ENCODE data around the gene INMT. TPM values are rescaled to one million over a fixed set of nuclear protein-coding genes. Genes with fewer than 3 reads are reported as not detected.

INMT gene
- total and polyA plus RNA-seq, 2 of the 8 experiments (the other 6 are each of a cell fraction or from before 2014, with no cell fraction given): 0.60 to 0.94 TPM

DNA sequence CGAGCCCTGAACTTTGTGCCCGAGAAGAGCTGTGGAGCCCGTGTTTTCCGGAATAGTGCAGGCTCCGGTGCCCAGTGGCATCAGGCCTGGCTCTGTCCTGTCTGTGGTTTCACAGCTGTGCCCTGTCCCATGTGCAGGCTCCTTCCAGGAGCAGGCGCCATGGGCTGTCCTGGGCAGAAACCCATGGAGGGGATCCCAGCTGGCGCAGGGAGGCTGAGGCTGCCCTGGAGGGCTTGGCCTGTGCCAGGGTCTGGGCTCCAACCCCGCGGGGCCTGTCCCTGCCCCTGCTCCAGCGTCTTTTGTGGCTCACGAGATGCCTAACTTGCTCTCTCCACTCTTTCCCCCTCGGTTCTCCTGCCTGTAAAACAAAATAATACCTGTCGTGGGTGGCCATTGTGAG, 46.3 kb upstream of the INMT start:
- no peak overlapping the region for H2BK20ac ChIP-seq (ENCODE audit: low read length)
- ChIA-PET POLR2A (ENCODE audit: partially characterized antibody) (no interaction called here), CTCF (ENCODE audit: partially characterized antibody) (interaction anchor here (0.6 to 9.9 kb wide), 8 partner anchors 8 to 40 kb away, joined by 3 to 162 read pairs (median 4); partner anchors contain the start of gene CRHR2)
- no peak overlapping the region for H2AFZ ChIP-seq (ENCODE audit: low read length)
- H3K4me3 ChIP-seq (ENCODE audit: extremely low read depth in 1 of 4, insufficient read depth in 2 of 4, low read depth in 3 of 4, low read length in 4 of 4): no peak overlapping the region
- H3K23me2 ChIP-seq (ENCODE audit: low read depth, low read length): no peaks in the 10 kb centered on the region
- 91% methylated on average over 13 of the region's 13 CpGs; no CpG with 5 or more reads in 1 of the 2 experiments for WGBS, 2 experiments (ENCODE audit: extremely low coverage in 1 of 2, insufficient coverage in 1 of 2, insufficient read length in 1 of 2, insufficient replicate concordance in 2 of 2, low coverage in 1 of 2, low lambda C conversion rate in 2 of 2, missing lambda C conversion rate in 1 of 2)
- no peak overlapping the region for H3K4ac ChIP-seq (replicated peaks; ENCODE audit: insufficient read length, low read depth, low read length)
- no peak overlapping the region for H2AK5ac ChIP-seq (ENCODE audit: low read depth, low read length)
- no peak overlapping the region for H3K18ac ChIP-seq (ENCODE audit: extremely low read depth, low read length)
- peaks cover 0 to 6% (median 2%) of the 10 kb centered on the region in 4 experiments; a peak in 4 of 7 replicates for H3K4me1 ChIP-seq (replicated peaks in 1 of 4; ENCODE audit: control insufficient read depth in 3 of 4, insufficient read depth in 4 of 4, low read length in 3 of 4)
- H3K9ac ChIP-seq (replicated peaks in 1 of 4; ENCODE audit: extremely low read depth in 1 of 4, low read depth in 3 of 4, low read length in 3 of 4): no peak overlapping the region
- H2BK15ac ChIP-seq (ENCODE audit: low read length): no peak overlapping the region; the same call in 1 of the 2 replicates
- H3K56ac ChIP-seq (replicated peaks; ENCODE audit: insufficient read length, low read depth, low read length): no peak overlapping the region
- TF ChIP-seq, protein P1, sequence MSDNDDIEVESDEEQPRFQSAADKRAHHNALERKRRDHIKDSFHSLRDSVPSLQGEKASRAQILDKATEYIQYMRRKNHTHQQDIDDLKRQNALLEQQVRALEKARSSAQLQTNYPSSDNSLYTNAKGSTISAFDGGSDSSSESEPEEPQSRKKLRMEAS (IDR thresholded peaks at IDR 0.05): no peak
- TF ChIP-seq SP2 (IDR thresholded peaks at IDR 0.05; ENCODE audit: low read length) (no peak), RBBP5 (IDR thresholded peaks at IDR 0.05; ENCODE audit: borderline replicate concordance, low read depth, low read length) (no peak), CHD2 (IDR thresholded peaks at IDR 0.05; ENCODE audit: low read length) (no peak), HDAC6 (IDR thresholded peaks at IDR 0.05; ENCODE audit: low read depth, low read length) (no peak), CHD1 (IDR thresholded peaks at IDR 0.05; ENCODE audit: low read depth, low read length) (no peak), GABPA (IDR thresholded peaks at IDR 0.05; ENCODE audit: borderline replicate concordance, insufficient read depth, low read length) (no peak)
- TF ChIP-seq, protein P2, sequence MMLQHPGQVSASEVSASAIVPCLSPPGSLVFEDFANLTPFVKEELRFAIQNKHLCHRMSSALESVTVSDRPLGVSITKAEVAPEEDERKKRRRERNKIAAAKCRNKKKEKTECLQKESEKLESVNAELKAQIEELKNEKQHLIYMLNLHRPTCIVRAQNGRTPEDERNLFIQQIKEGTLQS (IDR thresholded peaks at IDR 0.05; ENCODE audit: insufficient read depth, low read depth, low read length): no peak
- no peak overlapping the region for H4K8ac ChIP-seq (ENCODE audit: extremely low read depth, insufficient read depth, low read length)
- H2BK5ac ChIP-seq (ENCODE audit: low read depth, low read length): no peak overlapping the region
- H3K9me3 ChIP-seq (ENCODE audit: insufficient read depth in 2 of 2, low read depth in 1 of 2, low read length in 1 of 2): no peaks in the 10 kb centered on the region
- H3K27ac ChIP-seq (ENCODE audit: low read depth, low read length): no peak overlapping the region
- H3K36me3 ChIP-seq (ENCODE audit: control insufficient read depth in 2 of 4, insufficient read depth in 4 of 4, low read length in 3 of 4): no peaks in the 10 kb centered on the region
- no peak overlapping the region for H2BK120ac ChIP-seq (replicated peaks; ENCODE audit: low read depth, low read length)
- H4K20me1 ChIP-seq (replicated peaks in 1 of 2; ENCODE audit: control insufficient read depth in 1 of 2, insufficient read depth in 2 of 2, low read length in 2 of 2): no peaks in the 10 kb centered on the region
- H2BK12ac ChIP-seq (ENCODE audit: low read depth, low read length): no peak overlapping the region
- no peaks in the 10 kb centered on the region for H3K79me2 ChIP-seq (ENCODE audit: control insufficient read depth in 1 of 2, insufficient read depth in 2 of 2, low read length in 2 of 2)
- no peak overlapping the region for H3K23ac ChIP-seq (ENCODE audit: insufficient read length)
- no peak overlapping the region for H4K5ac ChIP-seq (ENCODE audit: insufficient read length, low read depth, low read length)
- no peak overlapping the region for H4K91ac ChIP-seq (replicated peaks; ENCODE audit: insufficient read length, low read length)
- no peak for DNase-seq (ENCODE audit: low read depth in 1 of 2, low spot score in 2 of 2)
- H3K27me3 ChIP-seq (replicated peaks in 1 of 4; ENCODE audit: control insufficient read depth in 3 of 4, extremely low read depth in 1 of 4, insufficient read depth in 3 of 4, low read length in 3 of 4): no peaks in the 10 kb centered on the region; a peak in 1 of 7 replicates
- FAIRE-seq: no peak
- H3K4me2 ChIP-seq (ENCODE audit: insufficient read depth in 1 of 2, low read depth in 2 of 2, low read length in 2 of 2): no peak overlapping the region
- no peak overlapping the region for H3K14ac ChIP-seq (ENCODE audit: insufficient read length)
- H3K79me1 ChIP-seq (ENCODE audit: low read depth, low read length): no peaks in the 10 kb centered on the region
